ENCODE results near the gene TP53AIP1. TPM values are rescaled to one million over a fixed set of nuclear protein-coding genes. Genes with fewer than 3 reads are reported as not detected.
"Not testable (repeated sequence)": the region's sequence is repeated elsewhere in the genome, so short reads cannot be mapped to it uniquely, and the experiment has no call there.

TP53AIP1 gene
- total RNA-seq, 1 donor from 2014 or later, result 0.05 TPM

DNA sequence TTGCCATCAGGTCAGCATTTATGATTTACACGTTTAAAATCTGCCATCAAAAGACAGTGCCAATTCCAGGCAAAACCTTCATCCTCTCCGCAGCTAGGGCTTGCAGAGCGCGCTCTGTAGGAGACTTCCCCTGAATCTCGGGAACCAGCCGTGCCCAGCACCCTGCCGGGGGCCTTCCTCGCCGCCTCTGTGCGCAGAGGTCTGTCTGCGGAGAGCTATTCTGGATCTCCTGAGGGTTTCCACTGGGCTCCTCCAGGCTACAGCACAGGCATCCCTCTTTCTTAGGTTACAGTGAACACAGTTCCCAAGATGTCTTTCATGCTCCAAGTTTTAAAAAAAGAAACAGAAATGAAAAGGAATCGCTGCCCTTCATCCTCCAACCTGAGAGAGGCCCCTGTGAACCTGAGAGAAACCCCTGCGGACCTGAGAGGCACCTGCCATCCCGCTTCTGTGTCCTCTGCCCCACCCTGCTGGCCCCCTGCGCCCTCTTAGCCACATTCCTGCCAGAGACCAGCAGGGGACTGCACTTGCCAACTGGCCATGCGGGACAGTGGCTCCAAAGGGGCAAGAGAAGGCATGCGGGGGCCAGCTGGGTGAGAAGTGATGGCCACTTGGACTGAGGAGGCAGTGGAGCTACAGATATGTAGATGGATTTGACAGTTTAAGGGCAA is 16.1 kb downstream of the TP53AIP1 start:
- DNase-seq (ENCODE audit: low read depth), result no peak

DNA sequence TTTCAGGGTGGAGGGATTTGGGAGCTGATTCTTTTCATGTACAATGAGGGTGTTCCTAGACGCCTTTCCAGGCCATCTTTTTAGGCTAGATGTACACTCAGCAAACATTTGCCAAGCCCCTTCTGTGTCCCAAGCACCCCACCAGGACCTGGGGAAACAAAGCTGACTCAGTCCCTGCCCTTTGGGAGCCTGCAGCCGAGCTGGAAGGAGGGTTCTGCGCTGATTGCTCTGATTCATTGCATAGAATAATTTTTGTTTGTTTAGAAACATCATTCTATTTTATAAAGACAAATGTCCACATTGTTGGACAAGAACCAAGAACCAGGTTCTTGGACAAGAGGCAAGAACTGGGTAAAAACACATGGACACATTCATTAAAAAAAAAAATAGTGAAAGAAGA is 16.7 kb downstream of the TP53AIP1 start:
- DNase-seq (ENCODE audit: low read depth), result no peak

DNA sequence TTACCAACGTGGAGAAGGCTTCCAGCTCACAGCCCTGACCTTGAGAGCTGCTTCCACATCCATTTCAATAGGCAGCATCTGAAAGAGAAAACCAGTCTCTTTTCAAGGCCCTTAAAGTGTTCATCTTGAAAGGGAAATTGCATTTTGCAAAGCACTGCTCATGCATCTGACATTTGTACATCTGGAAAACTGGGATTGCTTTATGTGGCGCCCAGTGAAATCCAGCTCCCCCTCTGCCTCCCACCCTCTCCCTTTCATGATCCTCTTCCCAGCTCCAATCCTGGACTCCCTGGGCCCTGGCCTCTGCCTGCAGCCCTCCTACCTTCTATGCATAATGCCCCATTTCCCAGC is 17.4 kb downstream of the TP53AIP1 start:
- DNase-seq (ENCODE audit: low read depth), result no peak

DNA sequence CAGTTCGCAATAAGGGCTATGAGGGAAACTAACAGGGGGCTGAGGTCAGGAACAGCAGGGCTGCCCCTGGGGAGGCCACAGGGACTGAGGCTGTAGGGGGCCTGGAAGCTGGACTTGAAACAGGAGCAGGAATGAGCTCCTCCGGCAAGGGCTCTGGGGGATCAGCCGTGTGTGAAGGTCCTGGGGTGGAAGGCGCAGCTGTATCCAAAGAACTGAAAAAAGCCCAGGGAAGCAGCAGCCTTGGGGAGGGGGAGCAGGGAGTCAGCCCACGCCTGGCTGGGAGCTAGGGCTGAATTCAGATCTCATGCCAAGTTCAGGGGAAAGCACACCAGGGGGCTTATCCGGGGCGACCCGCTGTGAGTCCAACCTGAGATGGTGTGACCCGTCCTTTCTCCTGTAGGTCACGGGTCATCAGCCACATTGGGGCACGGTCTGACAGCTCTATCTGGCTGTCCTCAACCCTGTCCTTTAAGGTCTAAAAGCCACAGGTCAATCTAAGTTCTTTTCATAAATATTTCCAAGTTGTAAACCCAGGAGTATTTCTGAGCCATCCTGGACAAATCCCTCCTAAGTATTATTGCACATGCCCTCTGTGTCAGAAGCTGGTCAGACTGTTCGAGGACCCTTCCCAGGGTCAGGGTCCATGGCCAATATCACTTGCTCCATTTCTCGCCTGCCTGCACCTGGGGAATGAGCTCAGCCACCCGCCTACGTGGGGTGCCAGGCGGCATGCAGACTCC is 18.0 kb downstream of the TP53AIP1 start:
- DNase-seq (ENCODE audit: low read depth), result no peak

DNA sequence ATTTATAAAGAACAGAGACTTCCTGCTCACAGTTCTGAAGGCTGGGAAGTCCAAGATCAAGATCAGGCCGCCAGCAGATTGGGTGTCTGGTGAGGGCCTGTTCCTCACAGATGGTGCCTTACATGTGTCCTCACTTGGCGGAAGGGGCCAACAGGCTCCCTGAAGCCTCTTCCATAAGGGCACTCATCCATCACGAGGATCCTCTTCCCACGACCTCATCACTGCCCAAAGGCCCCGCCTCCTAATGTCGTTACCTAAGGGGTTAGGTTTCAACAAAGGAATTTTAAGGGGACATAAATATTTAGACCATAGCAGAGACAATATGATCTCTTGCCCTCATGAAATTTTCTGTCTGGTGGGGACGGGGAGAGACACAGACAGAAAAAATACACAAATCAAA is 18.6 kb downstream of the TP53AIP1 start:
- DNase-seq (ENCODE audit: low read depth), result no peak

DNA sequence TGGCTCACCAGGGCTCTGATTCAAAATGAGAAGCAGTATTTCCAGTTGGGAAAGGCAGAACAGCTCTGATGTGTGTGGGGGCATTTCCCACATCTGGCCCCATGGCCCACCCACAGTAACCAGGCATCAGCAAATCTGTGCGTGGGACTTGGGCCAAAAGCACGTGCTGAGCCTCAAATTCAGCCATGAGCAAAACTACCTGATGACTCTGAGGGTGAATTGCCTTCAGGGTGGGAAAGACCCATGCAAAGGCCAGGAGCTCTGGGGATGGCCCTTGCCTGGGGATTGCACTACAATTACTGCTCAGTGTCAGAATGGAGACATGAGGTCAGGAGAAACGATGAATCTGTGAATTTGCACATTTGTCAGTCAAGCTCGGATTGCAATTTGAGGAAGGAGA is 20.9 kb downstream of the TP53AIP1 start:
- no peak for DNase-seq (ENCODE audit: low read depth)

DNA sequence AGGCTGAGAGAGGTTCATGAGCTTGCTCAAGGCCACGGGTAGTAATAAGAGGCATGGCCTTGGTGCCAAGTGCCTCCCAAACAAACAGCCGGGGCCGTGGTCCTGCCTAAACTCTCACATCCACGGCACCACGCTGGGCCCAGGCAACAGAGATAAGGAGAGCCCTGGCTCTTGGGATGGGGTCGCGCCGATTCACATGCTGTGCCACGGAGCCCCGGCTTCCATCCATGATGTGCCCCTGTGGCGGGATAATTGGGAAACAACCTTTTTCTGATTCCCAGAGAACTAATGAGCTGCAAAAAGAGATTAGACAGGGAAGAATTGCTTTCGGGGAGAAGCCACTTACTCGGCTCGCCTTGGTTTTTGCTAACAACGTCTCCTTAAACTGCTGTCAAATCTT is 22.0 kb downstream of the TP53AIP1 start:
- no peak for DNase-seq (ENCODE audit: low read depth)

DNA sequence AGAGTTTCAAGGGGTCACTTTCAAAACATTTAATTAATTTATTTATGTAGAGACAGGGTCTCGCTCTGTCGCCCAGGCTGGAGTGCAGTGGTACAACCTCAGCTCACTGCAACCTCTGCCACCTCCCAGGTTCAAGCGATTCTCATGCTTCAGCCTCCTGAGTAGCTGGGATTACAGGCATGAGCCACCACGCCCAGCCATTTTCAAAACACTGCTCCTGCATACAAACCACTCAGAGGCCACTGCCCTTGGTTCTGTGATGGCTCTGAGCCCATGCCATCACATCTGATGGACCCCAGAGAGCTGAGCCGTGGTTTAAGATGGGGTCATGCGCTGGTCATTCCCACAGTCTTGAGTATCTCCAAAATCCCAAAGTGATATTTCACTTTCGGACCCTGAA is 23.0 kb downstream of the TP53AIP1 start:
- not testable (repeated sequence) for DNase-seq (ENCODE audit: low read depth)

DNA sequence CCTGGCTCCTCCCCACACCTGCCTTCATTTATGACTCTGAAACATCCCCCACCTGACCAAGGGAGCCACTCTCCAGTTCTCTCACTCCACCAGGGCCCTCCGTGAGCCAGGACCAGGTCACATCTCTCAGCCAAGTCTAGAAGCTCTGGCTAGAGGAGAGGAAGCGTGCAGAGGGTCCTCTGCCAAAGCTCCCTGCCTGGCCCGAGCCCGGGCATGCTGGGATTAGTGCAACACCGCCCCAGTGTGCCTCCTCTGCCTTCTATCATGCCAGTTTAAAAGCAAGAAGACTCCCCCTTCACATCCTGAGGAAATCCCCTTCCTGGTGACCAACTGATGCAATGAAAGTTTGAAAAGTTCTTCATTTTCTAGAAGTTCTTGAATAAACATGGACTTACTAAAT is 23.5 kb downstream of the TP53AIP1 start:
- DNase-seq (ENCODE audit: low read depth), result no peak

DNA sequence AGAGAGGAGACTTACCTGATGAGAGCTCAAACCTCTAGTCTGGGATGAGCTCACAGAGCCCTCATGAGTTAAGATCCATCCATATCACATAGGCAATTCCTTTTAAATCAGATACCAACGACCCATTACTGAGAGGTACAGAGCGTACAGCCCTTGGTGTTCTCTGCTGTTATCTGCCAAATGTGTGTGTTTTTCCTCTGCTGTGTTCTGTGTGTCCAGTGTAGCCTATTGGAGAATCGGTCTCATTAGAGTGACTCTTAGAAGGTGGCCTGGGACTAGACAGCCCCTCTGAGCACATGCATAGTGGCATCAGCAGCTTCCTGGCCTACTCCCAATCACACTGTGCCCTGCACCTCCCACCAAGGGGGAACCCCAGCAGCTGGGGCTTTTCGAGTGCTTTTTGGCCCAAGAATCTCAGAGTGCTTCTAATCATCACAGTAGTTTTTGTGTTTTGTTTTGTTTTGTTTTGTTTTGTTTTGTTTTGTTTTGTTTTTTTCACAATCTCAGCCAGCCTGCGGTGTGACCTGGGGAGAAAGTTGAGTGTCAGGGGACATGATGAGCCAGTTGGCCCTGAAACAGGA is 25.4 kb downstream of the TP53AIP1 start:
- DNase-seq (ENCODE audit: low read depth), result no peak

DNA sequence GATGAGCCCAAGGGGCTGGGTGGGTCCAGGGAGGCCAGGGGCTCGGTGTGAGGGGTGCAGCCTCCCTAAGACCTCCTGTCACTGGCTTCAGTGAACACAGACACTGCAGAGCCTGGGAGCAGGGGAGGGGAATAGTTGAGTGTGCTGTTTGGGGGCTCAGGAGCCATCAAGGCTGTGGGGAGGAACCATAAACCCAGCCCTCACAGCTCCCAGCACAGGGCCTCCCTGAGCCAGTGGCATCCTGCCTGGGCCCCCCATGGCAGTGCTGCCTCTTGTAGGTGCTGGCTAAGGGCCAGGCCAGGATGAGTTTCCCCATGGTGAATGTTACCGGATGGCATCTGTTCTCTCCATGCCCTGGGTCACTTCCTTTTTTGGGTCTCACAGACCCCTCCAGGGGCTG is 26.0 kb downstream of the TP53AIP1 start:
- no peak for DNase-seq (ENCODE audit: low read depth)

DNA sequence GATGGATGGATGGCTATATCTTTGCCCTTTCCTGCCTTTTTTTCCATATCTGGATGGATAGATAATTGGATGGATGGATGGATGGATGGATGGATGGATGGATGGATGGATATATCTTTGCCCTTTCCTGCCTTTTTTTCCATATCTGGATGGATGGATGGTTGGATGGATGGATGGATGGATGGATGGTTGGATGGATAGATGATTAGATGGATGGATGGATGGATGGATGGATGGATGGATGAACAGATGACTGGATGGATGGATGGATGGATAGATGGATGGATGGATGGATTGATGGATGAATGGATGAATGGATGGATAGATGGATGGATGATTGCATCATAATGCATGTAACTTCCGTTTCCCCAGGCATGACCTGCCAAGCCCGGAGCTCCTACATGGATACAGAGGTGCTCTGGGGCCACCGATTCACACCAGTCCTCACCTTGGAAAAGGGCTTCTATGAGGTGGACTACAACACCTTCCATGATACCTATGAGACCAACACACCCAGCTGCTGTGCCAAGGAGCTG is 26.6 kb downstream of the TP53AIP1 start:
- DNase-seq (ENCODE audit: low read depth), result no peak

DNA sequence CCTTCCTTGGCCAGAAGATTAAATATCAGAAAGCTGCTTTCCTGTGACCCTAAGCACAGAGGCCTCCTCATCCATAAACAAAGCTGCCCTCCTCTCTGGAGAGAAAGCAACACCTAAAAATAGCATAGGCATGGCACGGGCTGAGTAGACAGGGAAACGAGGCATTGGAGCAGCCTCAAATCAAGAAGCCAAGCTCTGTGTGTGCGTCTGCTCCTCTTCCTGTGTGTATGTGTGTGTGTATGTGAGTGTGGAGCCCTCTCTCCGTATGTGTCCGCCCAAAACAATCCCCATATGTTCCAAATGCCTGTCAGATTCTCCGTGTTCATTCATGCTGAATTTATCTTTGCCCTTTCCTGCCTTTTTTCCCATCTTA is 27.5 kb downstream of the TP53AIP1 start:
- DNase-seq (ENCODE audit: low read depth), result no peak

DNA sequence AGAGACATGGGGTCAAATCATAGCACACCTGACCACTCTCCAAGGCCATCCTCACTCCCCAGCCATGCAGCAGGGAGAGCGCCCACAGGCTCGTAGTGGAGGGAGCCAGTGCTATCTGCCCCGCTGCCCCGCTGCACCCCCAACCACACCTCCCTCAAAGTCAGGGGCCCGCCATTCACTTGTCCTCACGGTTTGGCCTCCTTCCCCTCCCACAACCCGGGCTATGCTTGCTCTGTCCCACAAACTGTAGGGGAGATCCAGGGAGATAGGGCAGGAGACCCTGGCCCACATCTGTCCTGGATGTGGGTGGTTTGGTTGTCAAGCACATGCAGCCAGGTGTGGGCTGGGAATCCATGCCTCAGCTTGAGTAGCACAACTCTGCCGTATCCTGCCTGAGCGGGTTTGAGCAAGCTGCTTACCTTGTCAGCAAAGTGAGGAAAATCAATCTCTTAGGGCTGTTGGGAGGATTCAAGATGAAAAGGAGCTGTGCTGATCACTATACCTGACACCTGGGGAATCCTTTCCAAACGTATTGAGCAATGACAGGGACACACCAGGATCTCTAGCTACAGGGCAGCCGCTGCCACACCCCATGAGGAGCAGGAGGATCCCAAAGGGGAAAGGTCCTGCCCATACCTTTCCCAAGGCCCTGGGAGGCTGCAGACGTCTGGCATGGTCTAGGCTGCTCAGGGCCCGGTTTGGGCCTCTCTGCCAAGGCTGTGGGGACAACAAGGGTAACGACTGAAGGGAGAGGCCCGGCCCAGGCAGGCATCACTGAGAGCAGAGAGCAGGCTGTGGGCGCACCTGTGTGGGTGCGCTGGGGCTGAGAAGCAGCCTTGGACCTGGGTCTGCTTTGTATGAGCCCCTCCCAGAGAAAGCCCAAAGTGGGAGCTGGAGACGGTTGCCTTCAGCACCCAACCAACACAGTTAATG is 28.2 kb downstream of the TP53AIP1 start:
- no peak for DNase-seq (ENCODE audit: low read depth)

DNA sequence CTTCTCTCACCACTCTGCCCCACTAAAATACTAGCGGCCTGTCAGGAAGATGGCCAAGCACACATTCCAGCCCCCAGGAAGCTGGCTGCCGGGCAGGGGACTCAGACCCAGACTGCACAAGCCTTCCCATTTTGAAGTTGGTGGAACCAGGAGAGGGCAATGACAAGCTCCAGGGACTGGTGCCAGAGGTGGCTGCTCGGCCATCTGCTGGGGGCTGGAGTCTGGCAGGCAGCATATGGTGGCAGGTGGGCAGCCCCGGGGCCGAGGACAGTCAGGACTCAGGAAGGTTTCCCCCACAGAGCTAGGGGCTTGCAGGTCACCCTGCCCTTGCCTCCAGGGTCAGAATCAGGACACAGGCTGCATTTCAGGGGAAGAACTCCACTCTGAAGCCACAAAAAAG is 28.9 kb downstream of the TP53AIP1 start:
- no peak for DNase-seq (ENCODE audit: low read depth)

DNA sequence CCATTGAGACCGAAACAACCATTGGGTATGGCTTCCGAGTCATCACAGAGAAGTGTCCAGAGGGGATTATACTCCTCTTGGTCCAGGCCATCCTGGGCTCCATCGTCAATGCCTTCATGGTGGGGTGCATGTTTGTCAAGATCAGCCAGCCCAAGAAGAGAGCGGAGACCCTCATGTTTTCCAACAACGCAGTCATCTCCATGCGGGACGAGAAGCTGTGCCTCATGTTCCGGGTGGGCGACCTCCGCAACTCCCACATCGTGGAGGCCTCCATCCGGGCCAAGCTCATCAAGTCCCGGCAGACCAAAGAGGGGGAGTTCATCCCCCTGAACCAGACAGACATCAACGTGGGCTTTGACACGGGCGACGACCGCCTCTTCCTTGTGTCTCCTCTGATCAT is 31.0 kb downstream of the TP53AIP1 start:
- DNase-seq (ENCODE audit: low read depth), result no peak

DNA sequence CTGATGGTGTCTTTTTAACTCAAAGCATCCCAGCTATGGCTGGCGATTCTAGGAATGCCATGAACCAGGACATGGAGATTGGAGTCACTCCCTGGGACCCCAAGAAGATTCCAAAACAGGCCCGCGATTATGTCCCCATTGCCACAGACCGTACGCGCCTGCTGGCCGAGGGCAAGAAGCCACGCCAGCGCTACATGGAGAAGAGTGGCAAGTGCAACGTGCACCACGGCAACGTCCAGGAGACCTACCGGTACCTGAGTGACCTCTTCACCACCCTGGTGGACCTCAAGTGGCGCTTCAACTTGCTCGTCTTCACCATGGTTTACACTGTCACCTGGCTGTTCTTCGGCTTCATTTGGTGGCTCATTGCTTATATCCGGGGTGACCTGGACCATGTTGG is 31.4 kb downstream of the TP53AIP1 start:
- DNase-seq (ENCODE audit: low read depth), result no peak

DNA sequence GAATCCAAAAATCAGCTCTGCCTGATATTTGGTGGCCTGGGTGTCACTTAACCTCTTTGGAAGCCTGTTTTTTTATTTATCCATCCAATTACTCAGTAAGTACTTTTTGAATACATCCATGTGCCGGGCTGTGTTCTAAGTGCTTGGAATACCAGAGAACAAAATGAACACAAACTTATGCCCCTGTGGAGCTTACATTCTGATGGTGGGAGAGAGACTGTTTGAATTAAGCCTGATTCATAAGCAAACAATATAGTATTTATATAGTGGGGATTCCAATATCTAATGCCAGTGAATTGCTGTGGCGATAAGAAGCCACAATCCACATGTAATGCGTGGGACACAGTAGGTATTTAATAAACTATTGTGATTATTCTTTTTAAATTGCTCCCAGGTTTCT is 32.1 kb downstream of the TP53AIP1 start:
- DNase-seq (ENCODE audit: low read depth), result no peak

DNA sequence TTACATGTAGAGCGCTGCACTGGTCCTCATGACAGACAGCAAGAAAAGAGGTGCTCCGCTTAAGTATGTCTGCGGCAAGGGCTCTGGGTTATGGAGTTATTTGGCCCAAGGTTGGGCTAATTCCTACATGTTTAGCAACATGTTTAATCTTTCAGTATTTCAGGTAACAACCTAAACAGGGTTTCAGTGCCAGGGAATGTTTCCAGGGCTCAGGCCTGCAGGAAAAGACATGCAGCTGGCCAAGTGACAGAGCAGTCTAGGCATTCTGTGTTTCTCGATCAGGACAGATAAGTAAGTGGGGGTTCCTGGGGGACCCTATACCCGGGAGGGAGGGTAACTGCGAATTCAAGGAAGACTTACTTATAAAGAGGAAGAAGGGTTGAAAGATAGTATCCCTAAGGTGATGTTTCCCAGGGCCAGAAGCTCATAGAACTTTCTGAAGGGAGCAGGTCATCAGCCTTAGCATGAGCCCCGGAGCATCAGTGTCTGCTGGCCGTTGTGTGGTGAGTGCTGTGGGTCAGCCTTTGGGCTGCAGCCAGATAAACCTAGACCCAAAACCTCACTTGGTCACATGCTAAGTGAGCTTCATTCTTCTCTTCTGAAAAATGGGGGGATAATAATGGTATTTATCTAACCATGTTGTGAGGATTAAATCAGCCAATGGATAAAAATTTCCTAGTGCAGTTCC is 33.1 kb downstream of the TP53AIP1 start:
- DNase-seq (ENCODE audit: low read depth), result no peak

DNA sequence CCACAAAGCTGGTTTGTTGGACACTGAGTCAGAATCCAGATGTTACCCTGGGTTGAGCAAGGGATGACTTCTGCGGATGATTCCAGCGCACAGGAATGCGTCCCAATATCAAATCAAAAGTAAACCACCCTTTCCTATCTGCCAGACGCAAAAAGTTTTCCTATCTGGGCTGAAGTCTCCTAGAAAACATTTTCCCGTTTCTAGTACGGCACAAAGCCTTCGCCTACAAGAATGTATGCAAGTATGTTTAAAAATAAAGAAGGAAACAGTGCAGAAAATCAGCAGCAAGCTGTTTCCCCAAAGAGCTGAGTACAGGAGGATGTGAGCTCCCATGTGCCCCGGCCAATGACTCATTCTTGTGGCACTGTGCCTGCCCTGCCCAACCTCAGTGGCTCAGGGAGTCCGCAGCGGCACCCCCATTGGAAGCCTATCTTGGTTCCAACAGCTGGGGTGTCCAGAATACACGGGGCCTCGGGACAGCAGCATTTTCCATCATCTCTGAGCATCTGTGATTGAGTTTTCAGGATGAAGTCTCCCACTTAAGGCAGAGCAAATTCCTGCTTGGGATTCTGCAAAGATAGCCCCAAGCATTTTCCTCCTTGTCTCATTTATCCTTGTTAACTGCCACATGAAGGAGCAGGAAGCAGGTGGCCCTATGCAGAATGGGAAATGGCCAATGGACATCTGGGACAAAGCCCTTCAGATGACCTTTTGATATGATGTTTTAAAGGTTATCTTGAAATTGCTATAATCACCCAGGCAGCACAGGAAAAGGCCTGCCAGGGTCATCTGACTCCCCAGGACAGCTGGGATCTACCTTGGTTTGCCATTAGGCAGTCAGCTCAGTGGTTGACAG is 34.1 kb downstream of the TP53AIP1 start:
- DNase-seq (ENCODE audit: low read depth), result peak; percentile 95

Data from myocyte (in vitro differentiated cells).